Immature natural killer cell (primary cell): ENCODE data around the gene SLC38A7. TPM values are rescaled to one million over a fixed set of nuclear protein-coding genes. Genes with fewer than 3 reads are reported as not detected.

Experiments used
- polyA plus RNA-seq, 3 donors: library from polyadenylated mRNA; unstranded; fragments of 300-500 nt; fragmentation: Illumina TruSeq; gene quantifications; one replicate each; pipeline ENCODE4 v1.2.3, GENCODE V29; 2021

Gene SLC38A7
- polyA plus RNA-seq, 3 donors from 2014 or later, result 2.3 to 6.8 (median 4.2) TPM

Other genes with a start within 250 kb of the SLC38A7 start
- gene NDRG4, start 184.6 kb downstream of the SLC38A7 start, polyA plus RNA-seq, result under 1 TPM in 1 of 3 donors, not detected in 2; 0.18 TPM
- 10 to 100 TPM in 1 of 3 donors, 1 to 10 TPM in 2; 4.5 to 11.9 (median 5.9) TPM for gene SETD6, start 169.3 kb downstream of the SLC38A7 start, polyA plus RNA-seq
- gene CNOT1, start 54.9 kb downstream of the SLC38A7 start, polyA plus RNA-seq, result 10 to 100 TPM; 78.1 to 89.7 (median 85.1) TPM
- 10 to 100 TPM; 47.1 to 87.0 (median 64.9) TPM for gene GOT2, start 49.5 kb upstream of the SLC38A7 start, polyA plus RNA-seq